IMR-90 (cell line): ENCODE results near the gene PPM1H. TPM values are rescaled to one million over a fixed set of nuclear protein-coding genes. Genes with fewer than 3 reads are reported as not detected.
"Not testable (repeated sequence)": the region's sequence is repeated elsewhere in the genome, so short reads cannot be mapped to it uniquely, and the experiment has no call there.

Source experiments
- ATAC-seq: fragments of 200-7000 bp; cut with Tn5 transposase; 2 replicates; pipeline ENCODE4 v1.9.1; 2020; ENCODE audit warnings: low read depth, mild to moderate bottlenecking, moderate library complexity
- BruUV-seq: library from RNA; stranded (reverse); fragments of 400-500 nt; replicated peaks from 2 replicates; lab custom pipeline; 2021; lab: Mats Ljungman, UMichigan
- CTCF ChIA-PET: fragments of 300-600 bp; formaldehyde crosslinking; extraction: SDS; loops from one replicate; lab custom pipeline; 2021; ENCODE audit warnings: antibody characterized with exemption; lab: Yijun Ruan, JAX
- POLR2A ChIA-PET: fragments of 300-600 bp; sonication (Branson Sonifier 250); formaldehyde crosslinking; loops from one replicate; lab custom pipeline; 2022; ENCODE audit warnings: antibody characterized with exemption; ENCODE audit not compliant: unreplicated experiment; lab: Charles Lee
- DNase-seq: peaks from one replicate; pipeline ENCODE4 v3.0.0; 2013
- H2AFZ ChIP-seq: replicated peaks from 2 replicates; pipeline ENCODE3; 2013; ENCODE audit warnings: low read length, mild to moderate bottlenecking; ENCODE audit not compliant: poor library complexity
- H2AK5ac ChIP-seq: 2 replicates; pipeline ENCODE4 v1.6.1; 2013; ENCODE audit warnings: low read depth, low read length, inconsistent platforms
- H2AK9ac ChIP-seq: replicated peaks from 2 replicates; pipeline ENCODE3; 2013; ENCODE audit warnings: mild to moderate bottlenecking, low read depth, low read length, moderate library complexity; ENCODE audit not compliant: poor library complexity
- H2BK120ac ChIP-seq: 2 replicates; pipeline ENCODE4 v1.6.1; 2013; ENCODE audit warnings: low read depth, low read length, inconsistent platforms
- H2BK15ac ChIP-seq: 3 replicates; pipeline ENCODE4 v1.6.1; 2013; ENCODE audit warnings: low read depth, low read length, inconsistent platforms
- H2BK20ac ChIP-seq: 2 replicates; pipeline ENCODE4 v1.6.1; 2013; ENCODE audit warnings: low read depth, mild to moderate bottlenecking, inconsistent platforms, low read length, moderate library complexity
- H2BK5ac ChIP-seq: 2 replicates; pipeline ENCODE4 v1.6.1; 2013; ENCODE audit warnings: mild to moderate bottlenecking, low read depth, low read length, inconsistent platforms; ENCODE audit not compliant: poor library complexity, severe bottlenecking
- H3K14ac ChIP-seq: replicated peaks from 2 replicates; pipeline ENCODE4 v1.6.1; 2013; ENCODE audit warnings: low read depth, low read length, inconsistent platforms
- H3K18ac ChIP-seq: 2 replicates; pipeline ENCODE4 v1.6.1; 2013; ENCODE audit warnings: low read depth, low read length, control low read depth
- H3K23ac ChIP-seq: 2 replicates; pipeline ENCODE4 v1.6.1; 2013; ENCODE audit warnings: low read depth, low read length, inconsistent platforms
- H3K27ac ChIP-seq: 2 replicates; pipeline ENCODE4 v1.5.1; 2013; ENCODE audit warnings: mild to moderate bottlenecking, control low read depth, low read length; ENCODE audit not compliant: insufficient read depth
- H3K27me3 ChIP-seq: 2 replicates; pipeline ENCODE4 v1.6.1; 2013; ENCODE audit warnings: low read length; ENCODE audit not compliant: control insufficient read depth, insufficient read depth
- H3K36me3 ChIP-seq: 2 replicates; pipeline ENCODE4 v1.6.1; 2013; ENCODE audit warnings: low read length, mixed read lengths; ENCODE audit not compliant: control insufficient read depth, insufficient read depth
- H3K4ac ChIP-seq: 2 replicates; pipeline ENCODE4 v1.6.1; 2013; ENCODE audit warnings: low read depth, low read length, inconsistent platforms
- H3K4me1 ChIP-seq: 2 replicates; pipeline ENCODE4 v1.6.1; 2013; ENCODE audit warnings: low read length, mixed read lengths; ENCODE audit not compliant: control insufficient read depth, insufficient read depth
- H3K4me2 ChIP-seq: 2 replicates; pipeline ENCODE4 v1.6.1; 2013; ENCODE audit warnings: low read depth, mild to moderate bottlenecking, control low read depth, low read length, moderate library complexity
- H3K4me3 ChIP-seq: 2 replicates; pipeline ENCODE4 v1.5.1; 2013; ENCODE audit warnings: low read depth, mild to moderate bottlenecking, control low read depth, low read length, moderate library complexity; ENCODE audit not compliant: insufficient read depth
- H3K56ac ChIP-seq: 2 replicates; pipeline ENCODE4 v1.6.1; 2013; ENCODE audit warnings: low read length, inconsistent platforms; ENCODE audit not compliant: insufficient read depth; ENCODE audit errors: extremely low read depth
- H3K79me1 ChIP-seq, 2 experiments: 2 replicates each; pipeline ENCODE4 v1.6.1; 2013; ENCODE audit warnings: low read length in 2 of 2, inconsistent platforms in 1 of 2, low read depth in 1 of 2
- H3K9ac ChIP-seq: 2 replicates; pipeline ENCODE4 v1.6.1; 2013; ENCODE audit warnings: low read depth, low read length, control low read depth
- H3K9me1 ChIP-seq: 2 replicates; pipeline ENCODE4 v1.6.1; 2013; ENCODE audit warnings: low read length, inconsistent platforms; ENCODE audit not compliant: insufficient read depth
- H3K9me3 ChIP-seq: 2 replicates; pipeline ENCODE4 v1.6.1; 2013; ENCODE audit warnings: low read length; ENCODE audit not compliant: control insufficient read depth, insufficient read depth
- H4K20me1 ChIP-seq: 2 replicates; pipeline ENCODE4 v1.6.1; 2013; ENCODE audit warnings: low read length, inconsistent platforms; ENCODE audit not compliant: insufficient read depth
- H4K5ac ChIP-seq: 2 replicates; pipeline ENCODE4 v1.6.1; 2013; ENCODE audit warnings: mild to moderate bottlenecking, low read depth, low read length, control low read depth
- H4K8ac ChIP-seq, 2 experiments: 2 replicates each; pipeline ENCODE4 v1.6.1; 2013; ENCODE audit warnings: low read depth in 2 of 2, low read length in 2 of 2, control low read depth in 1 of 2, inconsistent platforms in 1 of 2
- H4K91ac ChIP-seq: 2 replicates; pipeline ENCODE4 v1.6.1; 2013; ENCODE audit warnings: low read depth, low read length, inconsistent platforms; ENCODE audit not compliant: insufficient read depth
- MAFK ChIP-seq: IDR thresholded peaks from 2 replicates; pipeline ENCODE4 v1.6.1; 2012; ENCODE audit warnings: low read depth, low read length, improper control_type of control experiment
- WGBS, 2 experiments: methylation state at CpG; one replicate each; pipeline versions ENCODE4 v1.1.5 to v1.1.7; 2013; ENCODE audit warnings: missing lambda C conversion rate in 2 of 2; ENCODE audit not compliant: insufficient read length in 1 of 2; ENCODE audit errors: extremely low coverage in 2 of 2; 5-methylcytosine and 5-hydroxymethylcytosine counted together
- dilution Hi-C: fragments of 300-500 bp; cut with HindIII; formaldehyde crosslinking; loops from one replicate; pipeline ENCODE4 v1.14.3; 2018; ENCODE audit warnings: low sequenced_read_pairs; ENCODE audit not compliant: unreplicated experiment
- in situ Hi-C: fragments of 300-500 bp; cut with MboI; formaldehyde crosslinking; loops from 3 replicates; pipeline ENCODE4 v1.14.3; 2019; ENCODE audit warnings: low sequenced_read_pairs, inconsistent platforms, mixed read lengths
- intact Hi-C: fragments of 100-400 bp; cut with micrococcal nuclease; formaldehyde crosslinking; loops from 2 replicates; pipeline ENCODE4 v1.10.0; 2022
- polyA plus RNA-seq, 3 experiments: library from polyadenylated mRNA; depleted of rRNA; stranded (reverse); fragments of >200 nt; gene quantifications; 2 replicates each; pipeline ENCODE4 v1.2.3, GENCODE V29; 2012; ENCODE audit warnings: low replicate concordance in 1 of 3
- total RNA-seq: library from RNA; depleted of rRNA; stranded (reverse); fragments of >200 nt; gene quantifications from 2 replicates; pipeline ENCODE4 v1.2.3, GENCODE V29; 2012

The PPM1H gene
- total and polyA plus RNA-seq, 2 of the 4 experiments (the other 2 are of a cell fraction): 0.14 to 0.18 TPM

GRCh38 chr12:62729579-62730544 is 205.1 kb downstream of the PPM1H start:
- peak overlapping the region; percentile 84 for H4K91ac ChIP-seq
- H2BK20ac ChIP-seq: peak overlapping the region; percentile 81
- H2AK9ac ChIP-seq, in situ Hi-C loops, ATAC-seq, H3K36me3 ChIP-seq, H3K27me3 ChIP-seq, BruUV-seq, H3K56ac ChIP-seq, CTCF ChIA-PET, H4K20me1 ChIP-seq, H3K79me1 ChIP-seq, H3K9me3 ChIP-seq, intact Hi-C loops, POLR2A ChIA-PET, dilution Hi-C loops, H3K4me3 ChIP-seq, H3K9me1 ChIP-seq: not testable (repeated sequence)
- peak overlapping the region; percentile 85 for H2BK120ac ChIP-seq
- peak overlapping the region; percentile 66; the same call in 1 of the 2 replicates for H3K23ac ChIP-seq
- TF ChIP-seq MAFK: 0 out of 2 replicates have a peak, but pooled peaks have one; percentile 29
- H4K5ac ChIP-seq: 0 out of 2 replicates have a peak overlapping the region, but pooled peaks have one; percentile 34
- H2AFZ ChIP-seq: peak overlapping the region; percentile 9
- peak overlapping the region; percentile 64 for H3K27ac ChIP-seq
- 66% methylated on average over 5 of the region's 13 CpGs; no CpG with 5 or more reads in 1 of the 2 experiments for WGBS, 2 experiments
- H4K8ac ChIP-seq: peak overlapping the region; percentile 47 to 72
- H3K18ac ChIP-seq: peak overlapping the region; percentile 55
- H2BK15ac ChIP-seq: peak overlapping the region; percentile 87; the same call in 2 of the 3 replicates
- H3K4me1 ChIP-seq: peaks cover 18% of the 10 kb centered on the region
- peak; percentile 49 for DNase-seq
- peak overlapping the region; percentile 64; the same call in 1 of the 2 replicates for H3K14ac ChIP-seq
- peak overlapping the region; percentile 10 for H3K4me2 ChIP-seq
- peak overlapping the region; percentile 55 for H2AK5ac ChIP-seq
- peak overlapping the region; percentile 80 for H3K4ac ChIP-seq
- peak overlapping the region; percentile 65; the same call in 1 of the 2 replicates for H3K9ac ChIP-seq
- peak overlapping the region; percentile 36 for H2BK5ac ChIP-seq
